ENCODE results near the gene PRIM1.
"Not testable (repeated sequence)": the region's sequence is repeated elsewhere in the genome, so short reads cannot be mapped to it uniquely, and the experiment has no call there.

PRIM1 gene

DNA sequence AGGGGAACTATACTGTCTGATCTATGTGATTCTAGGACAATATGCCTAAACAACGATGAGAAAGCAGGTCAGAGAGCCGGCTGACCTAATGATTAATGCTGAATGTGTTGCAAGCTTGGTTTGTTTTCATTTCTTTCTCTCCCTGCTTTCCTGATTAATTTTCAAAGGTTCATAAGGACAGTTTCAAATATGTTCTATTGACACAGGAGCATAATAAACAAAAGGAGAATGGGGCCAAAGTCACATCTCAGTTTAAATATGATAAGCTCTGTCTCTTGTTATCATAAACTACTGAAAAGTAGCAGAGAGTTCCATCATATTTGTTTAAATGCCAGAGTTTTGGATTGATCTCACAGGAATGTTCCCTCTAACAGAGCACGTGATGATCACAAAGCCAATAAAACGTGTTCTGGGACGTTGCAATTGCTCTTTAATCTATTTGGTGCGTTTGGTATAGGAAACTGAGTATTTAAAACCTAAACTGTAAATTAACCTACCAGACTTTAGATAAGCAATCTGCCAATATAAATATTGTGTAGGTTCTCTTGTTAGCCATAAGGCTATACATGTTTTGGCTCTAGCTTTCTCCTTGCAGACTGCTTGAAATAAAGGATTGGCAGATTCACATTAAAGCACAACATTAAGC, 7.3 kb upstream of the PRIM1 start:
- no peak for DNase-seq

GRCh38 chr12:56758728-56759262, 6.7 kb upstream of the PRIM1 start:
- no peak for DNase-seq

DNA sequence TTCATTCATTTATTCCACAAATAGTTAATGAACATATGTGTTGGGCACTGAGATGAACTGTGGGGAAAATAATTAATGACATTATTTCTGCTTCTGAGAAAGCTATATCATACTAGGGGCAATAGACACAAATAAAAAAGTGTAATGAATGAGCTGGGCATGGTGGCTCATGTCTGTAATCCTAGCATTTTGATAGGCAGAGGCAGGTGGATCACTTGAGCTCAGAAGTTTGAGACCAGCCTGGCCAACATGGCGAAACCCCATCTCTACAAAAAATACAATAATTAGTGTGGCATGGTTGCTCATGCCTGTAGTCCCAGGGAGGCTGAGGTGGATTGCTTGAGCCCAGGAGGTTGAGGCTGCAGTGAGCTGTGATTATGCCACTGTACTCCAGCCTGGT, 5.8 kb upstream of the PRIM1 start:
- DNase-seq, result not testable (repeated sequence)

DNA sequence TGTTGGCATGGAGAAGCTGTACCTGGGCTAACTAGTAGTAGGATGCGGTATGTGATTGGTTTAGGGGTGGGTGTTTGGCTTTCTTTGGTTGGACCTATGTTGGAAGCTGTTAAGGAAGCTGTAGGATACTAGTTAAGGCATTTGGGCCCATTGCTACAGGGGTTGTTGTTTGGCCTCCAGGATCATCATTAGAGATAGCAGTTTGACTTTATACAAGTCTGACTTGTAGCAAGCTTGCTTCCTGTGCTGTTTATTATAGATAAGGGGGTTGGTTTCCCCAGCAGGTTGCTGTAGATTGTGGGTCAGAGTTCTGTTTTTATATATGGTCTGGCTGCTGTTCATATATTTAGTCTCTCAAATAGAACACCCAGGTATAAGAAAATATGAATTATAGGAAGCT, 1.4 kb upstream of the PRIM1 start:
- DNase-seq, result no peak

GRCh38 chr12:56750596-56750995, 1.5 kb downstream of the PRIM1 start:
- not testable (repeated sequence) for DNase-seq

GRCh38 chr12:56749853-56750252, 2.3 kb downstream of the PRIM1 start:
- no peak for DNase-seq

DNA sequence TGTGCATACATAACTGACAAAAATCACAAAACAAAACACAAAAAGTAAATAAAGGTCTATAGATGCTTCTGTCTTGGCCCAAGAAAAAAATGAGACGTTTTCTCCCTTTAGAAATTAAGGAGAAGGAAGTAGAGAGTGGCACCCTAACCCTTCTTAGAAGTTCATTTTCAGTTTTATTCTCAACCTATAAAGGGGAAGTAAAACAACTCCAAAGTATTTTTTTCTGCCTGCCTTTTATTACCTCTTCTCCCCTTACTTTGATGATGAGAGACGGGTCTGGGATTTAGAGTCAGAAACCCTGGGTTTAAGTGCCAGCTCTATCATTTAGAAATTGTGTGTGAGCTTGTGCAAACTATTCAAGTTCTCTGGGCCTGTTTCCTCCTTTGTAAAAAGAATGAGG, 2.8 kb downstream of the PRIM1 start:
- DNase-seq, result no peak

GRCh38 chr12:56728139-56728861, 23.8 kb downstream of the PRIM1 start:
- DNase-seq, result no peak

DNA sequence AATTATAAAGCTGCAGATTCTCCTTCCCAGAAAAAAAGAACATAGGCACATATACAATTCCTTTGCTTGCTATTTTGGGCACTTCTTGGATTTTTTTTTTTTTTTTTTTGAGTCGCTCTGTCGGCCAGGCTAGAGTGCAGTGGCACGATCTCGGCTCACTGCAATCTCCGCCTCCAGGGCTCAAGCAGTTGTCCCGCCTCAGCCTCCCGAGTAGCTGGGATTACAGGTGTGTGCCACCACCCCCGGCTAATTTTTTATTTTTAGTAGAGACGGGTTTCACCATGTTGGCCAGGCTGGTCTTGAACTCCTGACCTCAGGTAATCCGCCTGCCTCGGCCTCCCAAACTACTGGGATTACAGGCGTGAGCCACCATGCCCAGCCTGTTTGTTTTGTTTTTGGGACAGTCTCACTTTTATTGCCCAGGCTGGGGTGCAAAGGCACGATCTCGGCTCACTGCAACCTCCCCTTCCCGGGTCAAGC, 25.9 kb downstream of the PRIM1 start:
- not testable (repeated sequence) for DNase-seq

GRCh38 chr12:56725723-56726102, 26.4 kb downstream of the PRIM1 start:
- DNase-seq, result no peak

GRCh38 chr12:56724972-56725722, 27.0 kb downstream of the PRIM1 start, which contains the start of gene NACA:
Gene NACA, minus strand, starts transcription at chr12:56725299. Its CDS starts 778 bp downstream, at chr12:56724521.
- peak; percentile 95 for DNase-seq

DNA sequence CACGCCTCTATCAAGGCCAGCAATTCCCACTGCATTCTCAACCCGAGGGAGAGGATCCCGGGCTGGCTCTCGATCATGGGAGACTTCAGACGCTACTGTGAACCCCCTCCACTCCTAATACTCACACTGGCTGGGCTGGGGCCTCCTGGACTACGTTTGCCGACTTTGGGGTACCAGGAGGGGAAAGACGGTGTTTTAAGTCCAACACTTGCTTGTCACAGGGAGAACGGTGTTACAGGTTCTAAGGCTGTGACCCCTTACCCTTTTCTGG, 27.5 kb downstream of the PRIM1 start:
- no peak for DNase-seq

- DNase-seq, result no peak
These were observed 28.0 kb downstream of the PRIM1 start for GRCh38 chr12:56723889-56724700.

GRCh38 chr12:56723352-56723751, 28.8 kb downstream of the PRIM1 start:
- DNase-seq, result no peak

DNA sequence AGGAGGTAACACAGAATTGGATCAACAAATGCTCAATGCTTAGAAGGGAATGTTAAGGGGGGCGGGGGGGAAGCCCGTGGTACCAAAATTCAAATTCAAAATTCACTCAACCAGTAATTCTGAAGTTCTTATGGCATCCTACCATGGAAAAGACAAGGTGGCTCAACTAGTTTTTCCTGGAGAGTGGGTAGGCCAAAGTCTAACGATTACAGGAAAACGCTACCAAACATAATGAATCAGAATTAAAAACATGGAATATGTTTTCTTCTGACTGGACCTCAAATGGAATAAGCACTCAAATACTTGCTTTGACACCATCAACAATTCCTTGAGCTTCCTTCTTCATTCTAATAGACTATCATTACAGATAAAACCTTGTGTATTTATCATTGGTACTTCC, 29.3 kb downstream of the PRIM1 start:
- DNase-seq, result no peak

- DNase-seq, result no peak
These were observed 30.4 kb downstream of the PRIM1 start for GRCh38 chr12:56721721-56722120.

DNA sequence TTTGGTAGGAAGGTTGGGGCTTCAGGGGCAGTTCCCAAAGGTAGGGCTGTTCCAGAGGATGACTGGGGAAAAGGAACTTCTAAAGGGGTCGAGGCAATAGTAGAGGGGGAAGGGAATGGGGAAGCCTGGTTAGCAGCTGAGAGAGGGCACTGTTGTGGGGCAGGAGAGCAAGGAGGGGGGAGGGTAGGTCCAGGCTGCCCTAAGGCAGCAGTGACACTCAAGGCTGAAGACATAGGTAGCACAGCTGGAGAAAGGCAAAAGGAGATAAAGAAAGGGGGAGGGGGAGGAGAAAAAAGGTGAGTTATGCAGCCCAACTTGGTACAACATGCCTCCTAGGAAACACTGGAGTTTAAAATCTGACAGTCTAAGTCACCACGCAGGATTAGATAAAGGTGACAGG, 30.9 kb downstream of the PRIM1 start:
- no peak for DNase-seq

GRCh38 chr12:56720731-56721151, 31.4 kb downstream of the PRIM1 start:
- no peak for DNase-seq

DNA sequence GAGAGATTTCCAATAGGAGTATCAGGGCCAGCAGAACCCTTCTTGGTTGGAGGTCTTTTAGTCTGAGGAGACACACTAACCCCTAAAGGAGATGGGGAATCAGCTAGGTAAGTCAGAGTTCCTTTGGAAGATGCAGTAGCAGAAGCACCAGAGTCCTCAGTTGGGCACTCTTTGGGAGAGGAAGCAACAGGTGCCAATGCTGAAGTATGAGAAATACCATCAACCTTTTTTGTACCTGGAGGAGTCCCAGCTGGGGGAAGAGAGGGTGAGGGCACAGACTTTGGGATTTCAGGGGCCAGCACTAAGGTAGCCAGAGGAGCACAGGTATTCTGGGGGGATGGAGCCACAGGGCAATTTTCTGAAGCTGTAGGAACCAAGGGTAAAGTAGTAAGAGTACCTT, 33.1 kb downstream of the PRIM1 start:
- no peak for DNase-seq

- no peak for DNase-seq
These were observed 33.5 kb downstream of the PRIM1 start for GRCh38 chr12:56718636-56719035.

DNA sequence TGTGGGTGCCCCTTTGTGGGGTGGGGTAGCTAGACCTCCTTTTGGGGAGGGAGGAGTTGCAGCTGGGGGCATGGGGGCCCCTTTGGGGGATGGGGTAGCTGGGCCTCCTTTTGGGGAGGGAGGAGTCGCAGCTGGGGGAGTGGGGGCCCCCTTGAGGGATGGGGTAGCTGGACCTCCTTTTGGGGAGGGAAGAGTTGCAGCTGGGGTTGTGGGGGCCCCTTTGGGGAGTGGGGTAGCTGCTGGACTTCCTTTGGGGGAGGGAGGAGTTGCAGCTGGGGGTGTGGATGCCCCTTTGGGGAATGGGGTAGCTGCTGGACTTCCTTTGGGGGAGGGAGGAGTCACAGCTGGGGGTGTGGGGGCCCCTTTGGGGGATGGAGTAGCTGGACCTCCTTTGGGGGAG, 34.0 kb downstream of the PRIM1 start:
- no peak for DNase-seq

- DNase-seq, result no peak
These were observed 34.9 kb downstream of the PRIM1 start for GRCh38 chr12:56716933-56717880.
